ENCODE data around the gene ROR2. TPM values are rescaled to one million over a fixed set of nuclear protein-coding genes. Genes with fewer than 3 reads are reported as not detected.

The ROR2 gene
- total and polyA plus RNA-seq, 2 experiments from 2014 or later = 8.1 to 18.8 TPM

GRCh38 chr9:91907484-91908292 is 42.3 kb downstream of the ROR2 start:
- Mint-ChIP-seq H3K9me3 (no peaks in the 10 kb centered on the region), H3K4me1 (peaks cover 35% of the 10 kb centered on the region), H3K27me3 (ENCODE audit: insufficient read depth, low read depth, poor library complexity) (peaks cover 2% of the 10 kb centered on the region), H3K4me3 (no peak overlapping the region), H3K36me3 (ENCODE audit: low read depth) (no peaks in the 10 kb centered on the region), H3K27ac (no peak overlapping the region)
- TF ChIP-seq CREB1 (CRISPR knock-in tag; IDR thresholded peaks at IDR 0.05; ENCODE audit: low read depth) (no peak), JUNB (IDR thresholded peaks at IDR 0.05; ENCODE audit: unreplicated experiment) (no peak)
- TF ChIP-seq, protein P1, sequence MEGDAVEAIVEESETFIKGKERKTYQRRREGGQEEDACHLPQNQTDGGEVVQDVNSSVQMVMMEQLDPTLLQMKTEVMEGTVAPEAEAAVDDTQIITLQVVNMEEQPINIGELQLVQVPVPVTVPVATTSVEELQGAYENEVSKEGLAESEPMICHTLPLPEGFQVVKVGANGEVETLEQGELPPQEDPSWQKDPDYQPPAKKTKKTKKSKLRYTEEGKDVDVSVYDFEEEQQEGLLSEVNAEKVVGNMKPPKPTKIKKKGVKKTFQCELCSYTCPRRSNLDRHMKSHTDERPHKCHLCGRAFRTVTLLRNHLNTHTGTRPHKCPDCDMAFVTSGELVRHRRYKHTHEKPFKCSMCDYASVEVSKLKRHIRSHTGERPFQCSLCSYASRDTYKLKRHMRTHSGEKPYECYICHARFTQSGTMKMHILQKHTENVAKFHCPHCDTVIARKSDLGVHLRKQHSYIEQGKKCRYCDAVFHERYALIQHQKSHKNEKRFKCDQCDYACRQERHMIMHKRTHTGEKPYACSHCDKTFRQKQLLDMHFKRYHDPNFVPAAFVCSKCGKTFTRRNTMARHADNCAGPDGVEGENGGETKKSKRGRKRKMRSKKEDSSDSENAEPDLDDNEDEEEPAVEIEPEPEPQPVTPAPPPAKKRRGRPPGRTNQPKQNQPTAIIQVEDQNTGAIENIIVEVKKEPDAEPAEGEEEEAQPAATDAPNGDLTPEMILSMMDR (conservative IDR thresholded peaks at IDR 0.05; ENCODE audit: low read depth in 2 of 2) = no peak
- ATAC-seq (peak; percentile 39), DNase-seq (ENCODE audit: low spot score) (no peak)
- Histone ChIP-seq H3K79me2 (replicated peaks; ENCODE audit: insufficient read depth) (0 out of 2 replicates have a peak, but pooled peaks cover 9% of the 10 kb centered on the region), H3K9me2 (ENCODE audit: insufficient read depth) (no peaks in the 10 kb centered on the region), H4K20me1 (replicated peaks; ENCODE audit: insufficient read depth) (peaks cover 10% of the 10 kb centered on the region), H3F3A (replicated peaks; ENCODE audit: low read depth) (no peaks in the 10 kb centered on the region; the same call in 1 of the 2 replicates), H3K4me1 (ENCODE audit: insufficient read depth) (peaks cover 41% of the 10 kb centered on the region), H2AFZ (no peak overlapping the region), H3K36me3 (ENCODE audit: insufficient read depth) (no peaks in the 10 kb centered on the region), H3K27me3 (ENCODE audit: insufficient read depth) (0 out of 2 replicates have a peak, but pooled peaks cover 8% of the 10 kb centered on the region), H3K4me2 (no peak overlapping the region), H3K27ac (ENCODE audit: low read depth) (no peak overlapping the region), H3K4me3 (no peak overlapping the region)

- Histone ChIP-seq H3K4me1 (ENCODE audit: insufficient read depth) (peaks cover 57% of the 10 kb centered on the region), H3K4me3 (no peak overlapping the region), H3K27ac (ENCODE audit: low read depth) (no peak overlapping the region), H3K27me3 (ENCODE audit: insufficient read depth) (0 out of 2 replicates have a peak, but pooled peaks cover 8% of the 10 kb centered on the region), H3K36me3 (ENCODE audit: insufficient read depth) (no peaks in the 10 kb centered on the region), H2AFZ (no peak overlapping the region), H3K79me2 (replicated peaks; ENCODE audit: insufficient read depth) (0 out of 2 replicates have a peak, but pooled peaks cover 9% of the 10 kb centered on the region), H3K9me2 (ENCODE audit: insufficient read depth) (no peaks in the 10 kb centered on the region), H3K4me2 (0 out of 2 replicates have a peak overlapping the region, but pooled peaks have one; percentile 38), H4K20me1 (replicated peaks; ENCODE audit: insufficient read depth) (peaks cover 13% of the 10 kb centered on the region), H3F3A (replicated peaks; ENCODE audit: low read depth) (no peaks in the 10 kb centered on the region; the same call in 1 of the 2 replicates)
- ATAC-seq (peak; percentile 34), DNase-seq (ENCODE audit: low spot score) (no peak)
- H3K36me3 Mint-ChIP-seq (ENCODE audit: low read depth) = no peaks in the 10 kb centered on the region
- H3K4me3 Mint-ChIP-seq = no peak overlapping the region
- no peak overlapping the region for H3K27ac Mint-ChIP-seq
- no peak for TF ChIP-seq ZNF114 (CRISPR knock-in tag; IDR thresholded peaks at IDR 0.05)
- no peak for TF ChIP-seq POLR2AphosphoS5 (IDR thresholded peaks at IDR 0.05; ENCODE audit: low read depth)
- TF ChIP-seq, protein P2, sequence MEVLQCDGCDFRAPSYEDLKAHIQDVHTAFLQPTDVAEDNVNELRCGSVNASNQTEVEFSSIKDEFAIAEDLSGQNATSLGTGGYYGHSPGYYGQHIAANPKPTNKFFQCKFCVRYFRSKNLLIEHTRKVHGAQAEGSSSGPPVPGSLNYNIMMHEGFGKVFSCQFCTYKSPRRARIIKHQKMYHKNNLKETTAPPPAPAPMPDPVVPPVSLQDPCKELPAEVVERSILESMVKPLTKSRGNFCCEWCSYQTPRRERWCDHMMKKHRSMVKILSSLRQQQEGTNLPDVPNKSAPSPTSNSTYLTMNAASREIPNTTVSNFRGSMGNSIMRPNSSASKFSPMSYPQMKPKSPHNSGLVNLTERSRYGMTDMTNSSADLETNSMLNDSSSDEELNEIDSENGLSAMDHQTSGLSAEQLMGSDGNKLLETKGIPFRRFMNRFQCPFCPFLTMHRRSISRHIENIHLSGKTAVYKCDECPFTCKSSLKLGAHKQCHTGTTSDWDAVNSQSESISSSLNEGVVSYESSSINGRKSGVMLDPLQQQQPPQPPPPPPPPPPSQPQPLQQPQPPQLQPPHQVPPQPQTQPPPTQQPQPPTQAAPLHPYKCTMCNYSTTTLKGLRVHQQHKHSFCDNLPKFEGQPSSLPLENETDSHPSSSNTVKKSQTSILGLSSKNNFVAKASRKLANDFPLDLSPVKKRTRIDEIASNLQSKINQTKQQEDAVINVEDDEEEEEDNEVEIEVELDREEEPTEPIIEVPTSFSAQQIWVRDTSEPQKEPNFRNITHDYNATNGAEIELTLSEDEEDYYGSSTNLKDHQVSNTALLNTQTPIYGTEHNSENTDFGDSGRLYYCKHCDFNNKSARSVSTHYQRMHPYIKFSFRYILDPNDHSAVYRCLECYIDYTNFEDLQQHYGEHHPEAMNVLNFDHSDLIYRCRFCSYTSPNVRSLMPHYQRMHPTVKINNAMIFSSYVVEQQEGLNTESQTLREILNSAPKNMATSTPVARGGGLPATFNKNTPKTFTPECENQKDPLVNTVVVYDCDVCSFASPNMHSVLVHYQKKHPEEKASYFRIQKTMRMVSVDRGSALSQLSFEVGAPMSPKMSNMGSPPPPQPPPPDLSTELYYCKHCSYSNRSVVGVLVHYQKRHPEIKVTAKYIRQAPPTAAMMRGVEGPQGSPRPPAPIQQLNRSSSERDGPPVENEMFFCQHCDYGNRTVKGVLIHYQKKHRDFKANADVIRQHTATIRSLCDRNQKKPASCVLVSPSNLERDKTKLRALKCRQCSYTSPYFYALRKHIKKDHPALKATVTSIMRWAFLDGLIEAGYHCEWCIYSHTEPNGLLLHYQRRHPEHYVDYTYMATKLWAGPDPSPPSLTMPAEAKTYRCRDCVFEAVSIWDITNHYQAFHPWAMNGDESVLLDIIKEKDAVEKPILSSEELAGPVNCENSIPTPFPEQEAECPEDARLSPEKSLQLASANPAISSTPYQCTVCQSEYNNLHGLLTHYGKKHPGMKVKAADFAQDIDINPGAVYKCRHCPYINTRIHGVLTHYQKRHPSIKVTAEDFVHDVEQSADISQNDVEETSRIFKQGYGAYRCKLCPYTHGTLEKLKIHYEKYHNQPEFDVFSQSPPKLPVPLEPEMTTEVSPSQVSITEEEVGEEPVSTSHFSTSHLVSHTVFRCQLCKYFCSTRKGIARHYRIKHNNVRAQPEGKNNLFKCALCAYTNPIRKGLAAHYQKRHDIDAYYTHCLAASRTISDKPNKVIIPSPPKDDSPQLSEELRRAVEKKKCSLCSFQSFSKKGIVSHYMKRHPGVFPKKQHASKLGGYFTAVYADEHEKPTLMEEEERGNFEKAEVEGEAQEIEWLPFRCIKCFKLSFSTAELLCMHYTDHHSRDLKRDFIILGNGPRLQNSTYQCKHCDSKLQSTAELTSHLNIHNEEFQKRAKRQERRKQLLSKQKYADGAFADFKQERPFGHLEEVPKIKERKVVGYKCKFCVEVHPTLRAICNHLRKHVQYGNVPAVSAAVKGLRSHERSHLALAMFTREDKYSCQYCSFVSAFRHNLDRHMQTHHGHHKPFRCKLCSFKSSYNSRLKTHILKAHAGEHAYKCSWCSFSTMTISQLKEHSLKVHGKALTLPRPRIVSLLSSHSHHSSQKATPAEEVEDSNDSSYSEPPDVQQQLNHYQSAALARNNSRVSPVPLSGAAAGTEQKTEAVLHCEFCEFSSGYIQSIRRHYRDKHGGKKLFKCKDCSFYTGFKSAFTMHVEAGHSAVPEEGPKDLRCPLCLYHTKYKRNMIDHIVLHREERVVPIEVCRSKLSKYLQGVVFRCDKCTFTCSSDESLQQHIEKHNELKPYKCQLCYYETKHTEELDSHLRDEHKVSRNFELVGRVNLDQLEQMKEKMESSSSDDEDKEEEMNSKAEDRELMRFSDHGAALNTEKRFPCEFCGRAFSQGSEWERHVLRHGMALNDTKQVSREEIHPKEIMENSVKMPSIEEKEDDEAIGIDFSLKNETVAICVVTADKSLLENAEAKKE (CRISPR knock-in tag; IDR thresholded peaks at IDR 0.05) = no peak
- TF ChIP-seq, protein P1 (conservative IDR thresholded peaks at IDR 0.05; ENCODE audit: low read depth in 2 of 2) = no peak
- no peak for TF ChIP-seq ETS1 (IDR thresholded peaks at IDR 0.05)
- peaks cover 48% of the 10 kb centered on the region for H3K4me1 Mint-ChIP-seq
- H3K27me3 Mint-ChIP-seq (ENCODE audit: insufficient read depth, low read depth, poor library complexity) = peaks cover 2% of the 10 kb centered on the region
- H3K9me3 Mint-ChIP-seq = no peaks in the 10 kb centered on the region
Measured at GRCh38 chr9:91905991-91906469, 44.0 kb downstream of the ROR2 start.

All from GM23338 (cell line).